K562 (cell line): ENCODE measurements around the gene INTS4. TPM values are rescaled to one million over a fixed set of nuclear protein-coding genes. Genes with fewer than 3 reads are reported as not detected.
A peak's percentile ranks its signal among the peaks of the same experiment; 100 is the strongest.
"Not testable (repeated sequence)": the region's sequence is repeated elsewhere in the genome, so short reads cannot be mapped to it uniquely, and the experiment has no call there.

Experiments used
- ATF1 ChIP-seq, 2 experiments: fragments of 450-650 bp in 1 of 2; IDR thresholded peaks; 2 replicates each; pipeline ENCODE4 v1.6.1; 2016; ENCODE audit warnings: missing compliant biosample characterization in 1 of 2, missing genetic modification characterization in 1 of 2
- HDAC1 ChIP-seq, 2 experiments: fragments of 450-650 bp; IDR thresholded peaks; 2 replicates each; pipeline ENCODE4 v1.6.1; 2016 to 2017; ENCODE audit warnings: inconsistent platforms in 1 of 2, mild to moderate bottlenecking in 1 of 2, moderate library complexity in 1 of 2
- NFRKB ChIP-seq: fragments of 450-650 bp; IDR thresholded peaks from 2 replicates; pipeline ENCODE4 v1.6.1; 2016; ENCODE audit warnings: low read depth
- NR2C2 ChIP-seq, 2 experiments: fragments of 200-800 bp in 1 of 2; sonication (Bioruptor generic) in 1 of 2; sonication (generic) in 1 of 2; formaldehyde crosslinking in 1 of 2; IDR thresholded peaks; 2 replicates each; pipeline versions ENCODE4 v1.6.1 to v1.8.0; 2016 to 2022; ENCODE audit warnings: mild to moderate bottlenecking in 1 of 2, missing compliant biosample characterization in 1 of 2, missing genetic modification characterization in 1 of 2, missing genetic modification reagents in 1 of 2
- POLR2AphosphoS5 ChIP-seq: IDR thresholded peaks from 2 replicates; pipeline ENCODE4 v1.6.1; 2011; ENCODE audit warnings: mild to moderate bottlenecking, low read depth, low read length, moderate library complexity; ENCODE audit not compliant: control insufficient read depth, insufficient read depth
- VEZF1 ChIP-seq: fragments of 200-800 bp; sonication (Bioruptor generic); IDR thresholded peaks from 2 replicates; pipeline ENCODE4 v1.6.1; 2017; ENCODE audit warnings: missing genetic modification characterization, missing compliant biosample characterization
- polyA plus RNA-seq, 8 experiments: library from polyadenylated mRNA; depleted of rRNA in 4 of 8; stranded (reverse) in 5 of 8; unstranded in 3 of 8; fragments of >200 nt; fragmentation: Nextera tagmentation in 2 of 8; fragmentation: Illumina TruSeq in 1 of 8; extraction: Ambion mirVana in 2 of 8; extraction: Trizol in 1 of 8; gene quantifications; 2 replicates each; pipeline versions ENCODE4 v1.2.1 to v1.2.3, GENCODE V29; 2011 to 2014; ENCODE audit warnings: inconsistent platforms in 1 of 8, missing spikeins in 1 of 8
- total RNA-seq, 7 experiments: library from RNA; depleted of rRNA in 6 of 7; stranded (reverse); fragments of >200 nt in 6 of 7; fragmentation: Illumina TruSeq in 2 of 7; extraction: Trizol in 2 of 7; gene quantifications; 2 replicates each; pipeline versions ENCODE4 v1.2.1 to v1.2.3, GENCODE V29; 2011 to 2021; ENCODE audit warnings: low replicate concordance in 1 of 7
- TF ChIP-seq, protein P1 (sequence below): fragments of 450-650 bp; IDR thresholded peaks from 2 replicates; pipeline ENCODE4 v1.6.1; 2017; ENCODE audit warnings: antibody characterized with exemption, mild to moderate bottlenecking
- TF ChIP-seq, protein P2 (sequence below): fragments of 450-650 bp; IDR thresholded peaks from 2 replicates; pipeline ENCODE4 v1.6.1; 2016; ENCODE audit warnings: mild to moderate bottlenecking, moderate library complexity

Gene INTS4
- total and polyA plus RNA-seq, 9 of the 15 experiments (the other 6 are each of a cell fraction or from before 2014, with no cell fraction given), result 28.4 to 53.4 (median 44.5) TPM

DNA sequence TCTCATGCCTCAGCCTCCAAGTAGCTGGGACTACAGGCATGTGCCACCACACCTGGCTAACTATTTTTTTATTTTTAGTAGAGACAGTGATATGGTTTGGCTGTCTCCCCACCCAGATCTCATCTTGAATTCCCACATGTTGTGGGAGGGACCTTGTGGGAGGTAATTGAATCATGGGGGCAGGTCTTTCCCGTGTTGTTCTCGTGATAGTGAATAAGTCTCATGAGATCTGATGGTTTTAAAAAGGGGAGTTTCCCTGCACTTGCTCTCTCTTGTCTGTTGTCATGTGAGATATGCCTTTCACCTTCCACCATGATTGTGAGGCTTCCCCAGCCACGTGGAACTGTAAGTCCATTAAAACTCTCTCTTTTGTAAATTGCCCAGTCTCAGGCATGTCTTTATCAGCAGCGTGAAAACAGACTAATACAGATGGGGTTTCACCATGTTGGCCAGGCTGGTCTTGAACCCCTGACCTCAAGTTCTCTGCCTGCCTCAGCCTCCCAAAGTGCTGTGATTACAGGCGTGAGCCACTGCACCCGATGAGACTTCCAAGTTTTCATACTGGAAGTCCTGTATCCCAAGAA lies 20.6 kb upstream of the INTS4 start (continued):
- TF ChIP-seq HDAC1 (IDR thresholded peaks at IDR 0.05) (peak in 1 of 2 experiments; percentile 41; a peak in 1 of 4 replicates), ATF1 (tag; IDR thresholded peaks at IDR 0.05) (peak; percentile 20; the same call in 1 of the 2 replicates), POLR2AphosphoS5 (peak; percentile 49; the same call in 1 of the 2 replicates), NR2C2 (tag; IDR thresholded peaks at IDR 0.05) (peak; percentile 52), NFRKB (peak; percentile 80), VEZF1 (CRISPR knock-in tag) (peak; percentile 41; the same call in 1 of the 2 replicates)
- TF ChIP-seq ATF1, NR2C2 (CRISPR knock-in tag; IDR thresholded peaks at IDR 0.05): not testable (repeated sequence)
- TF ChIP-seq, protein P1, sequence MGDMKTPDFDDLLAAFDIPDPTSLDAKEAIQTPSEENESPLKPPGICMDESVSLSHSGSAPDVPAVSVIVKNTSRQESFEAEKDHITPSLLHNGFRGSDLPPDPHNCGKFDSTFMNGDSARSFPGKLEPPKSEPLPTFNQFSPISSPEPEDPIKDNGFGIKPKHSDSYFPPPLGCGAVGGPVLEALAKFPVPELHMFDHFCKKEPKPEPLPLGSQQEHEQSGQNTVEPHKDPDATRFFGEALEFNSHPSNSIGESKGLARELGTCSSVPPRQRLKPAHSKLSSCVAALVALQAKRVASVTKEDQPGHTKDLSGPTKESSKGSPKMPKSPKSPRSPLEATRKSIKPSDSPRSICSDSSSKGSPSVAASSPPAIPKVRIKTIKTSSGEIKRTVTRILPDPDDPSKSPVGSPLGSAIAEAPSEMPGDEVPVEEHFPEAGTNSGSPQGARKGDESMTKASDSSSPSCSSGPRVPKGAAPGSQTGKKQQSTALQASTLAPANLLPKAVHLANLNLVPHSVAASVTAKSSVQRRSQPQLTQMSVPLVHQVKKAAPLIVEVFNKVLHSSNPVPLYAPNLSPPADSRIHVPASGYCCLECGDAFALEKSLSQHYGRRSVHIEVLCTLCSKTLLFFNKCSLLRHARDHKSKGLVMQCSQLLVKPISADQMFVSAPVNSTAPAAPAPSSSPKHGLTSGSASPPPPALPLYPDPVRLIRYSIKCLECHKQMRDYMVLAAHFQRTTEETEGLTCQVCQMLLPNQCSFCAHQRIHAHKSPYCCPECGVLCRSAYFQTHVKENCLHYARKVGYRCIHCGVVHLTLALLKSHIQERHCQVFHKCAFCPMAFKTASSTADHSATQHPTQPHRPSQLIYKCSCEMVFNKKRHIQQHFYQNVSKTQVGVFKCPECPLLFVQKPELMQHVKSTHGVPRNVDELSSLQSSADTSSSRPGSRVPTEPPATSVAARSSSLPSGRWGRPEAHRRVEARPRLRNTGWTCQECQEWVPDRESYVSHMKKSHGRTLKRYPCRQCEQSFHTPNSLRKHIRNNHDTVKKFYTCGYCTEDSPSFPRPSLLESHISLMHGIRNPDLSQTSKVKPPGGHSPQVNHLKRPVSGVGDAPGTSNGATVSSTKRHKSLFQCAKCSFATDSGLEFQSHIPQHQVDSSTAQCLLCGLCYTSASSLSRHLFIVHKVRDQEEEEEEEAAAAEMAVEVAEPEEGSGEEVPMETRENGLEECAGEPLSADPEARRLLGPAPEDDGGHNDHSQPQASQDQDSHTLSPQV, result peak; percentile 89
- TF ChIP-seq, protein P2, sequence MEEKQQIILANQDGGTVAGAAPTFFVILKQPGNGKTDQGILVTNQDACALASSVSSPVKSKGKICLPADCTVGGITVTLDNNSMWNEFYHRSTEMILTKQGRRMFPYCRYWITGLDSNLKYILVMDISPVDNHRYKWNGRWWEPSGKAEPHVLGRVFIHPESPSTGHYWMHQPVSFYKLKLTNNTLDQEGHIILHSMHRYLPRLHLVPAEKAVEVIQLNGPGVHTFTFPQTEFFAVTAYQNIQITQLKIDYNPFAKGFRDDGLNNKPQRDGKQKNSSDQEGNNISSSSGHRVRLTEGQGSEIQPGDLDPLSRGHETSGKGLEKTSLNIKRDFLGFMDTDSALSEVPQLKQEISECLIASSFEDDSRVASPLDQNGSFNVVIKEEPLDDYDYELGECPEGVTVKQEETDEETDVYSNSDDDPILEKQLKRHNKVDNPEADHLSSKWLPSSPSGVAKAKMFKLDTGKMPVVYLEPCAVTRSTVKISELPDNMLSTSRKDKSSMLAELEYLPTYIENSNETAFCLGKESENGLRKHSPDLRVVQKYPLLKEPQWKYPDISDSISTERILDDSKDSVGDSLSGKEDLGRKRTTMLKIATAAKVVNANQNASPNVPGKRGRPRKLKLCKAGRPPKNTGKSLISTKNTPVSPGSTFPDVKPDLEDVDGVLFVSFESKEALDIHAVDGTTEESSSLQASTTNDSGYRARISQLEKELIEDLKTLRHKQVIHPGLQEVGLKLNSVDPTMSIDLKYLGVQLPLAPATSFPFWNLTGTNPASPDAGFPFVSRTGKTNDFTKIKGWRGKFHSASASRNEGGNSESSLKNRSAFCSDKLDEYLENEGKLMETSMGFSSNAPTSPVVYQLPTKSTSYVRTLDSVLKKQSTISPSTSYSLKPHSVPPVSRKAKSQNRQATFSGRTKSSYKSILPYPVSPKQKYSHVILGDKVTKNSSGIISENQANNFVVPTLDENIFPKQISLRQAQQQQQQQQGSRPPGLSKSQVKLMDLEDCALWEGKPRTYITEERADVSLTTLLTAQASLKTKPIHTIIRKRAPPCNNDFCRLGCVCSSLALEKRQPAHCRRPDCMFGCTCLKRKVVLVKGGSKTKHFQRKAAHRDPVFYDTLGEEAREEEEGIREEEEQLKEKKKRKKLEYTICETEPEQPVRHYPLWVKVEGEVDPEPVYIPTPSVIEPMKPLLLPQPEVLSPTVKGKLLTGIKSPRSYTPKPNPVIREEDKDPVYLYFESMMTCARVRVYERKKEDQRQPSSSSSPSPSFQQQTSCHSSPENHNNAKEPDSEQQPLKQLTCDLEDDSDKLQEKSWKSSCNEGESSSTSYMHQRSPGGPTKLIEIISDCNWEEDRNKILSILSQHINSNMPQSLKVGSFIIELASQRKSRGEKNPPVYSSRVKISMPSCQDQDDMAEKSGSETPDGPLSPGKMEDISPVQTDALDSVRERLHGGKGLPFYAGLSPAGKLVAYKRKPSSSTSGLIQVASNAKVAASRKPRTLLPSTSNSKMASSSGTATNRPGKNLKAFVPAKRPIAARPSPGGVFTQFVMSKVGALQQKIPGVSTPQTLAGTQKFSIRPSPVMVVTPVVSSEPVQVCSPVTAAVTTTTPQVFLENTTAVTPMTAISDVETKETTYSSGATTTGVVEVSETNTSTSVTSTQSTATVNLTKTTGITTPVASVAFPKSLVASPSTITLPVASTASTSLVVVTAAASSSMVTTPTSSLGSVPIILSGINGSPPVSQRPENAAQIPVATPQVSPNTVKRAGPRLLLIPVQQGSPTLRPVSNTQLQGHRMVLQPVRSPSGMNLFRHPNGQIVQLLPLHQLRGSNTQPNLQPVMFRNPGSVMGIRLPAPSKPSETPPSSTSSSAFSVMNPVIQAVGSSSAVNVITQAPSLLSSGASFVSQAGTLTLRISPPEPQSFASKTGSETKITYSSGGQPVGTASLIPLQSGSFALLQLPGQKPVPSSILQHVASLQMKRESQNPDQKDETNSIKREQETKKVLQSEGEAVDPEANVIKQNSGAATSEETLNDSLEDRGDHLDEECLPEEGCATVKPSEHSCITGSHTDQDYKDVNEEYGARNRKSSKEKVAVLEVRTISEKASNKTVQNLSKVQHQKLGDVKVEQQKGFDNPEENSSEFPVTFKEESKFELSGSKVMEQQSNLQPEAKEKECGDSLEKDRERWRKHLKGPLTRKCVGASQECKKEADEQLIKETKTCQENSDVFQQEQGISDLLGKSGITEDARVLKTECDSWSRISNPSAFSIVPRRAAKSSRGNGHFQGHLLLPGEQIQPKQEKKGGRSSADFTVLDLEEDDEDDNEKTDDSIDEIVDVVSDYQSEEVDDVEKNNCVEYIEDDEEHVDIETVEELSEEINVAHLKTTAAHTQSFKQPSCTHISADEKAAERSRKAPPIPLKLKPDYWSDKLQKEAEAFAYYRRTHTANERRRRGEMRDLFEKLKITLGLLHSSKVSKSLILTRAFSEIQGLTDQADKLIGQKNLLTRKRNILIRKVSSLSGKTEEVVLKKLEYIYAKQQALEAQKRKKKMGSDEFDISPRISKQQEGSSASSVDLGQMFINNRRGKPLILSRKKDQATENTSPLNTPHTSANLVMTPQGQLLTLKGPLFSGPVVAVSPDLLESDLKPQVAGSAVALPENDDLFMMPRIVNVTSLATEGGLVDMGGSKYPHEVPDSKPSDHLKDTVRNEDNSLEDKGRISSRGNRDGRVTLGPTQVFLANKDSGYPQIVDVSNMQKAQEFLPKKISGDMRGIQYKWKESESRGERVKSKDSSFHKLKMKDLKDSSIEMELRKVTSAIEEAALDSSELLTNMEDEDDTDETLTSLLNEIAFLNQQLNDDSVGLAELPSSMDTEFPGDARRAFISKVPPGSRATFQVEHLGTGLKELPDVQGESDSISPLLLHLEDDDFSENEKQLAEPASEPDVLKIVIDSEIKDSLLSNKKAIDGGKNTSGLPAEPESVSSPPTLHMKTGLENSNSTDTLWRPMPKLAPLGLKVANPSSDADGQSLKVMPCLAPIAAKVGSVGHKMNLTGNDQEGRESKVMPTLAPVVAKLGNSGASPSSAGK, result peak; percentile 93
